Tibial artery (tissue), 4 donors: Measurements from ENCODE around the gene INPP5D.
A peak's percentile ranks its signal among the peaks of the same experiment; 100 is the strongest.

Experiments
- DNase-seq, 2 donors: peaks; one replicate each; pipeline ENCODE4 v3.0.0-alpha.2; 2019
- H3K27ac ChIP-seq, 2 donors: fragments of 200-600 bp; sonication (generic) in 1 of 2; 1 replicate in 1 of 2; 2 replicates in 1 of 2; pipeline ENCODE4 v1.5.1; 2018 to 2019; ENCODE audit warnings: mild to moderate bottlenecking in 1 of 2
- H3K27me3 ChIP-seq, 2 donors: fragments of 200-600 bp; sonication (generic) in 1 of 2; one replicate each; pipeline versions ENCODE4 v1.5.1 to v1.6.0; 2016 to 2019
- H3K36me3 ChIP-seq, 3 donors: fragments of 200-600 bp; sonication (generic) in 2 of 3; one replicate each; pipeline ENCODE4 v1.5.1; 2016 to 2019; ENCODE audit warnings: mild to moderate bottlenecking in 2 of 3
- H3K4me1 ChIP-seq, 4 donors: fragments of 200-600 bp; sonication (generic) in 2 of 4; 1 replicate in 3 of 4; 2 replicates in 1 of 4; pipeline ENCODE4 v1.5.1; 2016 to 2019
- H3K4me3 ChIP-seq, 2 donors: fragments of 200-600 bp; sonication (generic) in 1 of 2; 1 replicate in 1 of 2; 2 replicates in 1 of 2; pipeline ENCODE4 v1.5.1; 2018 to 2019; ENCODE audit warnings: mild to moderate bottlenecking in 2 of 2
- H3K9me3 ChIP-seq, 3 donors: fragments of 200-600 bp; sonication (generic) in 1 of 3; one replicate each; pipeline ENCODE4 v1.5.1; 2016 to 2019
- intact Hi-C: fragments of 100-400 bp; cut with DNase I; formaldehyde crosslinking; loops from one replicate; pipeline ENCODE4 v1.15.0; 2023; ENCODE audit warnings: low total_unique reads
- TF ChIP-seq, protein P1 (sequence below), 2 experiments: fragments of 200-600 bp in 1 of 2; fragments of 450-650 bp in 1 of 2; IDR thresholded peaks; one replicate each; pipeline ENCODE4 v1.5.1; 2017 to 2019; ENCODE audit warnings: antibody characterized with exemption in 2 of 2, mild to moderate bottlenecking in 1 of 2, moderate library complexity in 1 of 2

Gene INPP5D

DNA sequence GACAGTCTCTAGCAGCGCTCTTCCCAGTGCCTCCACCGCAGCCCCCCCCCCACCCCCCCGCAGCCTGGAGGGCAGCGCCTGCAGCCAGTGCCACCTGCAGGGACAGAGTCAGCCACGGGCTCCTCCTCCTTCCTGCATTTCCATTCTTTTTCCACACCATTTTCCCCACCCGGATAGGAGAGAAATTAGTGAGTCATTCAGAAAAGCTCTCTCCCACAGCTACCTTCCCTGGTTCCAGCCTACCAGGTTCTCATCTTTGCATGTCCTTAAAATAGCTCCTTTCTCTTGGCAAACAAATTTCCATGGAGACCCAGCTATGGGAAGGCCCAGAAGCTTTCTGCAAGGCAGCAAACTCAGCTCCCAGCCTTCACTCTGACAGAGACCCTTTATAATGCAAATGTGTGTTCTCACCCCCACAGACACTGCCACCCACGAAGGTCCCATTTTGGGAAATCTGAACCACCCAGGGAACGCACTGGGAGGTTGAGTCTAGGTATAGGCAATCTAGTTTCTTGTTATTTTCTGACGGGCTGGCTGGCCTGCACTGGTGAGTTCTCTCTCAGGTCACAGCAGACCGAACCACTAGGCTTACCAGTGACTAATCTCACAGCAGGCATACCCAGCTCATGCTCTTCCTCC, 149.5 kb downstream of the INPP5D start:
- intact Hi-C loops = no loop called here

DNA sequence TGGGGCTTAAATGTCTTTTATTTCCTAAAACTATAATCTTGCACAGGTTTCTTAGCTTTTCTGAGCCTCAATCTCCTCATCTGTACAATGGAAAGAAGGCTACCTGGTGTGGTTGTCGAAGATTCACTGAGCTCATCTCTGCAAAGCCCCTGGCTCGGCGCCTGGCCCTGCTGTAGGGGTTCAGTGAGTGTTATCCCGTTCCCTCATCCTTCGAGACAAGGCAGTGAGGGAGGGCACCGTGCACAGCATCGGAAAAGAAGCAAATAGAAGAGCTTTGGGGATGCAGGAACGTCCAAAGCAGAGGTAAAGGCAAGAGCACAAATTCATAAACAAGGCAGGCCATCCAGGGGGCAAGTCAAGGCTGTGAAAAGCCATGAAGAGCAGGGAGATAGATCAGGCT, 150.1 kb downstream of the INPP5D start:
- DNase-seq = no peak
- intact Hi-C loops = no loop called here
- no peaks in the 10 kb centered on the region for H3K36me3 ChIP-seq
- no peak overlapping the region for H3K4me3 ChIP-seq
- H3K9me3 ChIP-seq = no peaks in the 10 kb centered on the region
- H3K27ac ChIP-seq = peak overlapping the region in 1 of 2 donors; percentile 69
- no peaks in the 10 kb centered on the region for H3K27me3 ChIP-seq
- TF ChIP-seq, protein P1, sequence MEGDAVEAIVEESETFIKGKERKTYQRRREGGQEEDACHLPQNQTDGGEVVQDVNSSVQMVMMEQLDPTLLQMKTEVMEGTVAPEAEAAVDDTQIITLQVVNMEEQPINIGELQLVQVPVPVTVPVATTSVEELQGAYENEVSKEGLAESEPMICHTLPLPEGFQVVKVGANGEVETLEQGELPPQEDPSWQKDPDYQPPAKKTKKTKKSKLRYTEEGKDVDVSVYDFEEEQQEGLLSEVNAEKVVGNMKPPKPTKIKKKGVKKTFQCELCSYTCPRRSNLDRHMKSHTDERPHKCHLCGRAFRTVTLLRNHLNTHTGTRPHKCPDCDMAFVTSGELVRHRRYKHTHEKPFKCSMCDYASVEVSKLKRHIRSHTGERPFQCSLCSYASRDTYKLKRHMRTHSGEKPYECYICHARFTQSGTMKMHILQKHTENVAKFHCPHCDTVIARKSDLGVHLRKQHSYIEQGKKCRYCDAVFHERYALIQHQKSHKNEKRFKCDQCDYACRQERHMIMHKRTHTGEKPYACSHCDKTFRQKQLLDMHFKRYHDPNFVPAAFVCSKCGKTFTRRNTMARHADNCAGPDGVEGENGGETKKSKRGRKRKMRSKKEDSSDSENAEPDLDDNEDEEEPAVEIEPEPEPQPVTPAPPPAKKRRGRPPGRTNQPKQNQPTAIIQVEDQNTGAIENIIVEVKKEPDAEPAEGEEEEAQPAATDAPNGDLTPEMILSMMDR (IDR thresholded peaks at IDR 0.05) = no peak
- H3K4me1 ChIP-seq = peaks cover 0 to 40% (median 19%) of the 10 kb centered on the region in 4 donors

More for the DNA sequence above, 149.5 kb downstream of the INPP5D start:
- Histone ChIP-seq H3K27ac (peak overlapping the region in 1 of 2 donors; percentile 17), H3K4me3 (no peak overlapping the region), H3K4me1 (peaks cover 0 to 40% (median 19%) of the 10 kb centered on the region in 4 donors), H3K27me3 (no peaks in the 10 kb centered on the region), H3K9me3 (no peaks in the 10 kb centered on the region), H3K36me3 (no peaks in the 10 kb centered on the region)
- DNase-seq = no peak
- TF ChIP-seq, protein P1 (IDR thresholded peaks at IDR 0.05) = no peak

DNA sequence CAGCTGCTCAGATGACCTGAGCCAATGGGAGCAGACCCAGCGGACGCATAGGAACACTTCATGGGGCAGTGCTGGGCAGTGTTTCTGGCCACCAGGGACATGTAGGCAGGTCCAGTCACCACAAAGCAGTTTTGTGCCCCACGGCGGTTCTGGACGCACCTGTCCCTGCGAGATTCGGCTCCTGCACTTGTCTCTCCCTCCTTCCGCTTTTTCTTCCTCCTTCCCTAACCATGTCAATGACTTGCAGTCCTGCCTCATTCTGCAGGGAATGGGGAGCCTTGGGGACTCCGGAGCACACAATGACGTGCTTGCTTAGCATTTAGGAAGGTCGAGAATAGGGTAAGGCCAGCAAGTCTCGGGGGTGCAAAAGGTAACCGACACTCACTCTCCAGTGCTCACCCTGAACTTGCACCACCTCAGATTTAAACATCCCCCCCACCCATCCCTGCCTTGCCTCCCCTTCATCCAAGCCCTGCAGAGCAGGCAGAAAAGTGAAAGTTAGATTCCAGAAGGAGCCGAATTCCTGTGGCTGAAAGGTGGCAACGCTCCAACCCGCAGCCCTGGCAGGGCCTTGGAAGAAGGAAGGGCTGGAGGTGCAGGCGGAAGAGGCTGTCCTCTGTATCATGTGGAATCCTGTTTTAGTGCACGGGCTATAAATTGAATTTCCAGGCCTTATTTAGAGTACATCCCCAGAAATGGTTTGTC, 150.9 kb downstream of the INPP5D start:
- intact Hi-C loops = no loop called here
- no peaks in the 10 kb centered on the region for H3K27me3 ChIP-seq
- H3K9me3 ChIP-seq = no peaks in the 10 kb centered on the region
- DNase-seq = peak; percentile 58 to 86
- no peaks in the 10 kb centered on the region for H3K36me3 ChIP-seq
- H3K27ac ChIP-seq = peak overlapping the region; percentile 40 to 69
- H3K4me1 ChIP-seq = peaks cover 0 to 40% (median 19%) of the 10 kb centered on the region in 4 donors
- peak overlapping the region; percentile 31 to 35 for H3K4me3 ChIP-seq
- TF ChIP-seq, protein P1 (IDR thresholded peaks at IDR 0.05) = no peak

DNA sequence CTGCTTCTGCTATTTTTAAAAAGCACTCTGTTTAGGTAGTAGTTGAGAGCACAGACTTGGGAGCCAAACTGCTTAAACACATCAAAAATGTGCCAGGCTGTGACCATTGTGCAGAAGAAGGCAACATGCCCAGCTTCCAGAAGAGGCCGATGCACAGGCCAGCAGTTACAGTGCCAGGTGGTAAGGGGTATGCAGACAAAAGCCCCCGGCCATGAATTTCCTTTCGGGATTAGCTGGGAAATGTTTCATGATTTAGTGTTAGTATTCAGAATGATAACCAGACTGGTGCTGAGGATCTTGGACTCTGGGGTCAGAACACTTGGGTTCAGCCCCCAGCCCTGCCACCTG, 151.4 kb downstream of the INPP5D start:
- H3K36me3 ChIP-seq = no peaks in the 10 kb centered on the region
- TF ChIP-seq, protein P1 (IDR thresholded peaks at IDR 0.05) = no peak
- H3K4me3 ChIP-seq = peak overlapping the region; percentile 31 to 35
- intact Hi-C loops = no loop called here
- peak overlapping the region; percentile 40 to 69 for H3K27ac ChIP-seq
- H3K27me3 ChIP-seq = no peaks in the 10 kb centered on the region
- no peaks in the 10 kb centered on the region for H3K9me3 ChIP-seq
- peaks cover 0 to 40% (median 19%) of the 10 kb centered on the region in 4 donors for H3K4me1 ChIP-seq
- DNase-seq = no peak

DNA sequence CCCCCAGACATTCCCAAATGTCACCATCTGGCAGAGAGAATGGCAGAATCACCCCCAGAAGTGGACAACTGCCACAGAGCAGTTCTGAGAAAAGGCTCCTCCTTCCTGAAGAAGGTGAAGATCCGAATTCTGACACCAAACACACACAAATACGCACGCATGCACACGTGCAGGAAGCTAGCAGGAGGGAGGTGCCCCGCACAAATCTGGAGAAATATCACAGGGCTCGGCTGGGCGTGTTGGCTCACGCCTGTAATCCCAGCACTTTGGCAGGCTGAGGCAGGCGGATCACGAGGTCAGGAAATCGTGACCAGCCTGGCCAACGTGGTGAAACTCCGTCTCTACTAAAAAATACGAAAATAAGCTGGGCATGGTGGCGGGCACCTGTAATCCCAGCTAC, 152.9 kb downstream of the INPP5D start:
- no peaks in the 10 kb centered on the region for H3K36me3 ChIP-seq
- TF ChIP-seq, protein P1 (IDR thresholded peaks at IDR 0.05) = no peak
- intact Hi-C loops = no loop called here
- H3K4me1 ChIP-seq = peaks cover 0 to 40% (median 19%) of the 10 kb centered on the region in 4 donors
- H3K27ac ChIP-seq = no peak overlapping the region
- H3K27me3 ChIP-seq = no peaks in the 10 kb centered on the region
- no peak for DNase-seq
- H3K4me3 ChIP-seq = no peak overlapping the region
- H3K9me3 ChIP-seq = no peaks in the 10 kb centered on the region
